ENCODE data around the gene PTK7.
A peak's percentile ranks its signal among the peaks of the same experiment; 100 is the strongest.

The PTK7 gene

GRCh38 chr6:43062818-43063217, 13.3 kb upstream of the PTK7 start:
- DNase-seq (ENCODE audit: extremely low read depth, low read depth): no peak
- TF ChIP-seq CTCF (IDR thresholded peaks at IDR 0.05; ENCODE audit: low read depth, low read length): no peak

- TF ChIP-seq CTCF (IDR thresholded peaks at IDR 0.05; ENCODE audit: low read depth, low read length): peak; percentile 61
- peak; percentile 56 for DNase-seq (ENCODE audit: extremely low read depth, low read depth)
Observed at GRCh38 chr6:43070028-43070632, 6.0 kb upstream of the PTK7 start.

GRCh38 chr6:43074847-43075669, 1.1 kb upstream of the PTK7 start:
- TF ChIP-seq CTCF (IDR thresholded peaks at IDR 0.05; ENCODE audit: low read depth, low read length): no peak
- no peak for DNase-seq (ENCODE audit: extremely low read depth, low read depth)

GRCh38 chr6:43076464-43077332, 584 bp downstream of the PTK7 start:
- no peak for DNase-seq (ENCODE audit: extremely low read depth, low read depth)

GRCh38 chr6:43077333-43077809, 1.3 kb downstream of the PTK7 start:
- DNase-seq (ENCODE audit: extremely low read depth, low read depth): no peak
- TF ChIP-seq CTCF (IDR thresholded peaks at IDR 0.05; ENCODE audit: low read depth, low read length): no peak

More at GRCh38 chr6:43076464-43077332, 584 bp downstream of the PTK7 start:
- no peak for TF ChIP-seq CTCF (IDR thresholded peaks at IDR 0.05; ENCODE audit: low read depth, low read length)

- TF ChIP-seq CTCF (IDR thresholded peaks at IDR 0.05; ENCODE audit: low read depth, low read length): no peak
- DNase-seq (ENCODE audit: extremely low read depth, low read depth): no peak
Observed at GRCh38 chr6:43077981-43078511, 1.9 kb downstream of the PTK7 start.

Measured in AG09319 (cell line).